Stimulated activated CD8-positive, alpha-beta memory T cell treated with anti-CD3 and anti-CD28 coated beads, Interleukin-12 subunit alpha, Interleukin-12 subunit beta, amount 100 ng/mL, for 1 hour (primary cell): ENCODE results near the gene RIPOR2.
"Not testable (repeated sequence)": the region's sequence is repeated elsewhere in the genome, so short reads cannot be mapped to it uniquely, and the experiment has no call there.

ENCODE experiments used
- DNase-seq: peaks from one replicate; pipeline ENCODE4 v3.0.0-alpha.2; 2020; ENCODE audit warnings: low read depth

Gene RIPOR2

DNA sequence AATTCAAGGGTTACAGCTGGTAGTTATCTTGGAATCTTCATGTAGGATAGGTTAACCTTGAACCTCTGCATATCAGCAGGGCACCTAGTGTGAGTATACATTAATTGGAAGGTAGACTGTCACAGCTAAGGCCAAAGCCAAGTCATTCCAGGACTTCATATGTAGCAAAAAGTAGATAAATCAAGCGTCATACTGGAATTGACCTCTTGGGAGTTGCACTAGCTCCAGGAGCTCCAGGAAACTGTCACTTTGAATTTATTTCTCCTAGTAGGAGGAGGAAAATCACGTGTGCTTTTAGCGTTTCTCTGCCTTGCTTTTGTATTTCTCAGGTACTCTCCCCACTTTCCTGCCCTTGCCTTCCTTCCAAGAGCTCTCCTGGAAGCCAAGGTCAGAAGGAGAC lies 30.3 kb downstream of the RIPOR2 start:
- DNase-seq = no peak

DNA sequence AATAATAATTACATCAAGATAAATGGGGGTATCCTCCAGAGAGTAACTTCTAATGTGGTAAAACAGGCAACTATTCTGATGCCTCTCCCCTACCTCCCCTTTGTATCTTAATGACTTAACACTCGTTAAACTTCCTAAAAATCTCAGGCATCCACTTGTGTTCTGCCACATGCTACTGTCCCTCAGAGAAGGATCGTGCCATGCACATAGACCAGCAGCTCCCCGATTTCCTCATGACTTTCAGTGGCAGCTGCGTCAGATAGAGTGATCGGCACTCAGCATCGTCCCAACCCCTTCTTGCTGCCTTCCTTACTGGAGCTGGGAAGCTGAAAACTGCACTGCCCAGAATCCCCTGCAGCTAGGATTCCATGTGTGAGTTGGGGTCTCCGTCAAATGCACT lies 32.1 kb downstream of the RIPOR2 start:
- DNase-seq = no peak

GRCh38 chr6:24902782-24903181 lies 33.0 kb downstream of the RIPOR2 start:
- DNase-seq = no peak

GRCh38 chr6:24901698-24902328 lies 33.9 kb downstream of the RIPOR2 start:
- no peak for DNase-seq

- DNase-seq = no peak
Observed at GRCh38 chr6:24900917-24901697, 34.7 kb downstream of the RIPOR2 start.

GRCh38 chr6:24899997-24900325 lies 35.8 kb downstream of the RIPOR2 start:
- DNase-seq = no peak

DNA sequence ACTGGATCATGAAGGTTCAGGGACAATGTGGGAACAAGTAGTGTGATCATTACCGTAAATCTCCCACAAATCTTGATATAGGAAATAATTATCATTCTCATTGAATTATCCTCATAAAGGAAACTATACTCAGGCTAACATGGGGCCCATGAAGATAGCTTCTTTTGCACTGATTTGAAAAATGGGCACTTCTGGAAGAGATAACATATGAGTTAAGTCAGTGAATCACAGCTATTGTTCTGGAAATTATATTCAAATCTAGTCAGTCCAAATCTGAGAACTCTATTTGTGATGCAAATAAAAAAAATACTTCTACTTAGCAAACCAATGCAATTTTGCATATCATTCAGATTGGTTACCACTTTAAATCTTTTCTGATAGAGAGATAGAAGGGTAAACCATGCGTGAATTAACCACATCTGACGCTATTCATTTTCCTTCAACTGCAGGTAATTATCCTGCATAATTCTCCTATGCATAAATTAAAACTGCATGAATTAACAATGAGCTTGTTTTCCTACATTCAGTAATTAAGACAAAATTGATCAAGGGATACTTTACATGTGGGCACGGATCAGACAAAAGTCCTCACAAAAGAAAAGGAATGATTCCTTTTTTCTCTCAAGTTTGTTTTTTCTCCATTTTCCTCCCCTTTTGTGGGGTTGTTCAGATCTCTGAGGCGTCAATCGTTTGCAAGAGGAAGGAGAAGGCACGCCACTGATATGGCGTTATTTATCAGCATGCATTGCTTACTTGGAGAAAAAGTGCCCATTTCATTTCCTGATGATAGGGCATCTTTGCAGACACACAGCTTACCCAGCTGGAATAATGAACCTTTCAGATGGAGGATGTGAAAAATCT lies 36.4 kb downstream of the RIPOR2 start:
- DNase-seq = no peak

DNA sequence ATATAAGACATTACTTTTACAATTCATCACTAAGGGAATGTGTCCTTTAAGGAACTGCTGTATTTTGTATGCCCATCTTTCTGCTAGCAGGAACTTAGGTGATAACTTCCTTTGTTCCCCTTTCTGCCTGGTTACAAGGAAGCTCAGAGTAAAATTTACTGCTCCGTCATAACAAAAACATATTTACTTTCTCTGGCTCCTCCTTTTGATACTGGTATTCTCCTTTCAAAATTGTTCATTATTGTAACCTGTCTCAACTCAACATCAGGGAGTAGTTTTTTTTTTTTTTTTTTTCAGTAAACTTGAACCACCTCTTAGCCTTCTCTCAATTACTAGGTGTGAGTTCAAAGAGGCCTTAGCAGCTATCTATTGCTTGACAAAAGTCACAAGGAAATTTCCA lies 37.1 kb downstream of the RIPOR2 start:
- no peak for DNase-seq

GRCh38 chr6:24897186-24897585 lies 38.6 kb downstream of the RIPOR2 start:
- no peak for DNase-seq

DNA sequence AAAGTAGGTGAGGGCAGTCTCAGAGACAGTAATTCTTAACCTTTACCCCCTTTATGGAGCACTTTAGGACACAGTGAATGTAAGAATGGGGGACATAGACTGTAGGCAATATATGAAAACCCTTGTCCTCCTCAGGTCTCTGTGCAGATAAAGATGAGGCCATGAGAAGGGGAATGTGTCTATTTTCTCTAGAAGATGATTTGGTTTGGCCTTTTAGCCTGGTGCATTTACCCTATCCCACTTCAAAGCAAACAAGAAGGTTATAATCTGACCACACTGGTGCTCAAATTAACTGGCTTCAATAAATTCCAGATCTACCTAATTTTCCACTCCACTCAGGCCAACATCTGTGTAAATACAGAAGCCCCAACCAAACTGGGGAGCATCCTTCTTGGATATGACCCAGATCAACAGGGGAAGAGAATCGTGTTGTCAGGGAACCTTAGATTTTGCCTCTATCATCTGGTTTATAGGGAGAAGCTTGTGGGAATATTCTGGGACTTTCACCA lies 42.4 kb downstream of the RIPOR2 start:
- no peak for DNase-seq

DNA sequence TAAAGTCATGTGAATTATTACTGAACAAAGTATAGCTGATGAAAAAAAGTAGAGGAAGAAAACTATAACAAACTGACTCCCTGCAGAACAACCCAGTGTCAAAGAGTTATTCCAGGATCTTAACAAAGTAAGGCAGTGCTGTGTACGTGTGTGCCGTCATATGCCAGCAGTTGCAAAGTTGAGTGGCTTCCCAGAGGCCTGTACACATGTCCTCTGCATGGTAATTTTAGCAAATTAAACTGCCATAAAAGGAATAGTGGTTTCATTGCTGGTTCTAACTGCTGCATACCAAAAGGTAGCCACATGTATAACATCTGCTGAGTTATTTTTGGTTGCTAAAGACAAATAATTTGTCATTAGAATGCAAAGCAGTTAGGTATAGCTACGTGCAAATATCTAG lies 44.8 kb downstream of the RIPOR2 start:
- DNase-seq = no peak

GRCh38 chr6:24890471-24890870 lies 45.3 kb downstream of the RIPOR2 start:
- DNase-seq = no peak

- DNase-seq = no peak
Observed at GRCh38 chr6:24888715-24889370, 46.9 kb downstream of the RIPOR2 start.

- DNase-seq = no peak
Observed at GRCh38 chr6:24887545-24888140, 48.1 kb downstream of the RIPOR2 start.

GRCh38 chr6:24883618-24884017 lies 52.1 kb downstream of the RIPOR2 start:
- DNase-seq = no peak

GRCh38 chr6:24882835-24883555 lies 52.8 kb downstream of the RIPOR2 start:
- no peak for DNase-seq

DNA sequence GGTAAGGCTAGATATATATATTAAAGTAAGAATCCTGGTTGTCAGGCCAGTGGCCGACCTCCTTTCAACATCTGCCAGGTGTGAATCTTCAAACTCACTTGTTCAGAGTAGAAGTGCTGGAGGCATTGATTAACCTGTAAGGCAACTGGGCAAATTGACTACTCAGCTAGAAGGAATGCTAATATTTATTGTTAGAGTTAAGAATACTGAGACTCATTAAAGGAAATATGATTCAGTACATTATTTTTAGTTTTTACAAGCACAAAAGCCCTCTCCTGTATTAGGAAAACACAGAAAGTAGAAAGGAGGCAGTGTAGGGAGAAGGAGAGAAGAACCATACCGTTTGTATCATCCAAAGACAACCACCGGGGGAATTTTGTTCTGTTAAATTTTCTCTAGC lies 53.5 kb downstream of the RIPOR2 start:
- DNase-seq = no peak

GRCh38 chr6:24881376-24881775 lies 54.4 kb downstream of the RIPOR2 start:
- DNase-seq = no peak

GRCh38 chr6:24880451-24880850 lies 55.3 kb downstream of the RIPOR2 start:
- DNase-seq = no peak

DNA sequence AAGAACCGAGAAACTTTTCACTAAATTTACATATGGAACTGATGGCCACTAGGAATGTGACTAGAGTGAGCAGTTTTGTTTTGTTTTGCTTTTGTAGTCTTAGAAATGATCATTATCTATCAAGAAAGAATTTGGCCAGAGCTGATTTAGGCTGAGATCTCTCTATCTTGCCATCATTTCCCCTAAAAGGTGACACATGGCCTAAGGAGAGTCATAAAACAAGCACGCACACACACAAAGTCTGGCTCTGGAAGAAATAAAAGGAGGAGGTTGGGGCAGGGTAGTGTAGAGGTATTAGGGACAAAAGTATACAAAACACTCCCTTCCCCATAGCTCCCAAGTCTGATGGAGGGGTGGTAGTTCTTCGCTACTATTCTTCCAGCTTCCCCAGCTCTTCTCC lies 56.4 kb downstream of the RIPOR2 start:
- no peak for DNase-seq

DNA sequence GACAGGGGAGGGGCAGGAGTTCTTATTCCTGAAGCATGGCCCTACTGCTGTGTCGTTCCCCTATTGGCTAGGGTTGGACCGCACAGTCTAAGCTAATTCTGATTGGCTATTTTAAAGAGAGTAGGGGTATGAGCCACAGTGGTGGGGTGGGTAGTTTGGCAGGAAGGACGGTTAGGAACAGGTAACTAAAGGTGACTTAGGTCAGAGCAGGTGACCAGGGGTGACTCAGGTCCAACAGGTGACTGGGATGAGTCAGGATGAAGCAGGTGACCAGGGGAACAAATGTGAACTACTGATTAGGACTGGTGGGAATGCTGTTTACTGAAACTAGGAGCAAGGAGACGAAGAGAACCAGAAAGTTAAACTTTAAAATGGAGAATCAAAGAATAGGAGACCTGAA lies 58.0 kb downstream of the RIPOR2 start:
- not testable (repeated sequence) for DNase-seq
